PC-9 (cell line): Measurements from ENCODE around the gene MOV10.

Experiments used
- EZH2 ChIP-seq: fragments of 200-600 bp; sonication (generic); IDR thresholded peaks from 2 replicates; pipeline ENCODE4 v1.8.0; 2017; ENCODE audit warnings: antibody characterized with exemption, low read depth
- TF ChIP-seq, protein P1 (sequence below): fragments of 200-600 bp; sonication (generic); conservative IDR thresholded peaks from 2 replicates; pipeline ENCODE4 v1.6.1; 2017; ENCODE audit warnings: mixed run types, antibody characterized with exemption, mild to moderate bottlenecking, moderate library complexity

DNA sequence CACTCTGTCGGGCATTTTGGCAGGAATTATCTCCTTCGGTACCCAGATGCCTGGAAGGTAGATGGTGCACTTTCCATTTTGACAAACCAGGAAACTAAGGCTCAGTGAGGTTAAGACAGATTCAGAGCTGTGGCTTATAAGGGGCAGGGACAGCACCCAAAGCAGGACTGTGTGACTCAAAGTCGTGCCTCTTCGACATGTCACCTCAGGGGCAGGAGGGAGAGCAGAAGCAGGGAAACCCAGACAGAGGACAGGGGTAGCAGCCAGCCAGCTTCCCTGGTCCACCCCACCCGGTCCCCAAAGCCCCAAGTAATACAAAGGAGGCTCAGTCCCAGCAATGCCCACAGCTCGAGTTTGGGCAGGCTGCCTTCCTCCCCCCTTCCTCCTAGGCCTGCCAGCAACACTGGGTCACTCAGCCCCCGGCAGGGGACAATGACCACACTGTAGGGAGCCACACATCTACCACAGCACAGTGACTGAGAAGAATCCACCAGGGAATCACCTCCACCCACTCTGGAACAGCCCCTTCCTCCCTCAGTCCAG lies 30.0 kb downstream of the MOV10 start:
- TF ChIP-seq, protein P1, sequence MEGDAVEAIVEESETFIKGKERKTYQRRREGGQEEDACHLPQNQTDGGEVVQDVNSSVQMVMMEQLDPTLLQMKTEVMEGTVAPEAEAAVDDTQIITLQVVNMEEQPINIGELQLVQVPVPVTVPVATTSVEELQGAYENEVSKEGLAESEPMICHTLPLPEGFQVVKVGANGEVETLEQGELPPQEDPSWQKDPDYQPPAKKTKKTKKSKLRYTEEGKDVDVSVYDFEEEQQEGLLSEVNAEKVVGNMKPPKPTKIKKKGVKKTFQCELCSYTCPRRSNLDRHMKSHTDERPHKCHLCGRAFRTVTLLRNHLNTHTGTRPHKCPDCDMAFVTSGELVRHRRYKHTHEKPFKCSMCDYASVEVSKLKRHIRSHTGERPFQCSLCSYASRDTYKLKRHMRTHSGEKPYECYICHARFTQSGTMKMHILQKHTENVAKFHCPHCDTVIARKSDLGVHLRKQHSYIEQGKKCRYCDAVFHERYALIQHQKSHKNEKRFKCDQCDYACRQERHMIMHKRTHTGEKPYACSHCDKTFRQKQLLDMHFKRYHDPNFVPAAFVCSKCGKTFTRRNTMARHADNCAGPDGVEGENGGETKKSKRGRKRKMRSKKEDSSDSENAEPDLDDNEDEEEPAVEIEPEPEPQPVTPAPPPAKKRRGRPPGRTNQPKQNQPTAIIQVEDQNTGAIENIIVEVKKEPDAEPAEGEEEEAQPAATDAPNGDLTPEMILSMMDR: no peak
- no peak for TF ChIP-seq EZH2
